GM12891 (cell line): ENCODE results near the gene TAPBPL.

Experiments
- PAX5 ChIP-seq: IDR thresholded peaks from 2 replicates; pipeline ENCODE4 v1.6.1; 2011; ENCODE audit warnings: low read length, moderate library complexity, mild to moderate bottlenecking; ENCODE audit not compliant: insufficient read depth, severe bottlenecking
- POLR2A ChIP-seq: IDR thresholded peaks from 2 replicates; pipeline ENCODE4 v1.6.1; 2011; ENCODE audit warnings: low read depth, low read length, control low read depth
- POLR2AphosphoS5 ChIP-seq: IDR thresholded peaks from 2 replicates; pipeline ENCODE4 v1.6.1; 2011; ENCODE audit warnings: low read depth, low read length, control low read depth
- TAF1 ChIP-seq: IDR thresholded peaks from 2 replicates; pipeline ENCODE4 v1.6.1; 2011; ENCODE audit warnings: low read depth, low read length, control low read depth

GRCh38 chr12:6469092-6469491, 17.2 kb downstream of the TAPBPL start:
- TF ChIP-seq POLR2A, result no peak
- no peak for TF ChIP-seq TAF1
- no peak for TF ChIP-seq POLR2AphosphoS5
- TF ChIP-seq PAX5, result no peak
